ENCODE data around the gene RAB3C.

Gene RAB3C

DNA sequence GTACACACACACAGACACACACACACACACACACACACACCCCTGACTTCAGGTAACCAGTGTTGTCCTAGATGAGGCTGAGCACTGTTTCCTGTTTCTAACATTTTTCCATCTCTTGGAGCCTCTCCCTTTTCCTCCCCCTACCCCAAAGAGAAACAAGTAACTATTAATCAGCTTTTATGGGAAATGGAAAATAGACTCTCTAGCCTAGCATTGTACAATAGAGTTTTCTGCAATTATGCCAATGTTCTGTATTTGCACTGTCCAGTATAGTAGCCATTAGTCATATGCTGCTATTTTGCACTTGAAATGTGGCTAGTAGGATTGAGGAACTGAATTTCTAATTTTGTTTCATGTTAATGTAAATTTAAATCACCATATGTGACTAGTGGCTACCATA, 33.1 kb downstream of the RAB3C start:
- H3K4me1 ChIP-seq (ENCODE audit: control insufficient read depth, low read depth, low read length): peaks cover 5% of the 10 kb centered on the region
- H3K36me3 ChIP-seq (ENCODE audit: control insufficient read depth, low read depth, low read length): no peaks in the 10 kb centered on the region
- no peaks in the 10 kb centered on the region for H3K9me3 ChIP-seq (ENCODE audit: control insufficient read depth, low read depth, low read length)
- no peak overlapping the region for H3K4me3 ChIP-seq (ENCODE audit: low read length)
- H3K27ac ChIP-seq (ENCODE audit: low read length): no peak overlapping the region
- H3K9ac ChIP-seq (ENCODE audit: low read length): no peak overlapping the region
- H3K27me3 ChIP-seq (ENCODE audit: control insufficient read depth, insufficient read depth, low read length): no peaks in the 10 kb centered on the region

DNA sequence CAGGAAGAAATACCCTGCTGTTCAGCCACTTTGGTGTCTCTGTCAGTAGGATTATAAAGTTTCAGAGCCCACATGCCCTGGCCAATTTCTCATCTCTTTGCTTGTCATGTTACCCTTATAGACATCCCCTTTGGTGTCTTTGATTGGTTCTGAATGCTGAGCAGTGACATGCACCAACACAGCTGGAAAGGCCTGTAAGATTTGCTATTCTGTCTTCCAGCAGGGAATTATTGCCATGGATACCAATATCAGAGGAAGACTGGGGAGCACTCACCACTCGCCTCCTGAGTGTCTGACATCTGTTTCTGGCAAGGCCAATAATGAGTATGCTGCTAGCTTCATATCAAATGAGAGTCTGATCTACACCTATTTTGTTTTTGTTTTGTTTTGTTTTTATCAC, 34.4 kb downstream of the RAB3C start:
- H3K4me1 ChIP-seq (ENCODE audit: control insufficient read depth, low read depth, low read length): peaks cover 5% of the 10 kb centered on the region
- H3K27me3 ChIP-seq (ENCODE audit: control insufficient read depth, insufficient read depth, low read length): no peaks in the 10 kb centered on the region
- no peak overlapping the region for H3K4me3 ChIP-seq (ENCODE audit: low read length)
- H3K9ac ChIP-seq (ENCODE audit: low read length): no peak overlapping the region
- no peaks in the 10 kb centered on the region for H3K36me3 ChIP-seq (ENCODE audit: control insufficient read depth, low read depth, low read length)
- H3K9me3 ChIP-seq (ENCODE audit: control insufficient read depth, low read depth, low read length): no peaks in the 10 kb centered on the region
- H3K27ac ChIP-seq (ENCODE audit: low read length): no peak overlapping the region

DNA sequence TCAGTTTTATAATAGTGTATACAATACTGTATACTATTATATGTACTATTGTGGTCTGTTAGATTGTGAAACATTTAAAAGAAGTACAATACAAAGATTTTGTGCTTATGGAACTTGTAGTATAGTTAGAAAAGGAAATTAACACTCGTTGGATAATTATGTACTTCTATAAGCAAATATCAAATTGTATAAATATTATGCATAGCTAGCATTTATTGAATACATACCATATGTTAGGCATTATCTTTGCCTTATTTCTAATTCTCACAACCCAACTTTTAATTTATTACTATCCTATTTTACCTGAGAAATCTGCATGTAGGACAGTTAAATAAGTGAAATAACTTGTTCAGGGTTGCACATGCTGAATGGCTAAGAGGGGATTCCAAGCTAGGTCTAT, 37.5 kb downstream of the RAB3C start:
- no peak overlapping the region for H3K27ac ChIP-seq (ENCODE audit: low read length)
- peaks cover 5% of the 10 kb centered on the region for H3K4me1 ChIP-seq (ENCODE audit: control insufficient read depth, low read depth, low read length)
- no peaks in the 10 kb centered on the region for H3K27me3 ChIP-seq (ENCODE audit: control insufficient read depth, insufficient read depth, low read length)
- no peaks in the 10 kb centered on the region for H3K9me3 ChIP-seq (ENCODE audit: control insufficient read depth, low read depth, low read length)
- H3K36me3 ChIP-seq (ENCODE audit: control insufficient read depth, low read depth, low read length): no peaks in the 10 kb centered on the region
- H3K4me3 ChIP-seq (ENCODE audit: low read length): no peak overlapping the region
- no peak overlapping the region for H3K9ac ChIP-seq (ENCODE audit: low read length)

DNA sequence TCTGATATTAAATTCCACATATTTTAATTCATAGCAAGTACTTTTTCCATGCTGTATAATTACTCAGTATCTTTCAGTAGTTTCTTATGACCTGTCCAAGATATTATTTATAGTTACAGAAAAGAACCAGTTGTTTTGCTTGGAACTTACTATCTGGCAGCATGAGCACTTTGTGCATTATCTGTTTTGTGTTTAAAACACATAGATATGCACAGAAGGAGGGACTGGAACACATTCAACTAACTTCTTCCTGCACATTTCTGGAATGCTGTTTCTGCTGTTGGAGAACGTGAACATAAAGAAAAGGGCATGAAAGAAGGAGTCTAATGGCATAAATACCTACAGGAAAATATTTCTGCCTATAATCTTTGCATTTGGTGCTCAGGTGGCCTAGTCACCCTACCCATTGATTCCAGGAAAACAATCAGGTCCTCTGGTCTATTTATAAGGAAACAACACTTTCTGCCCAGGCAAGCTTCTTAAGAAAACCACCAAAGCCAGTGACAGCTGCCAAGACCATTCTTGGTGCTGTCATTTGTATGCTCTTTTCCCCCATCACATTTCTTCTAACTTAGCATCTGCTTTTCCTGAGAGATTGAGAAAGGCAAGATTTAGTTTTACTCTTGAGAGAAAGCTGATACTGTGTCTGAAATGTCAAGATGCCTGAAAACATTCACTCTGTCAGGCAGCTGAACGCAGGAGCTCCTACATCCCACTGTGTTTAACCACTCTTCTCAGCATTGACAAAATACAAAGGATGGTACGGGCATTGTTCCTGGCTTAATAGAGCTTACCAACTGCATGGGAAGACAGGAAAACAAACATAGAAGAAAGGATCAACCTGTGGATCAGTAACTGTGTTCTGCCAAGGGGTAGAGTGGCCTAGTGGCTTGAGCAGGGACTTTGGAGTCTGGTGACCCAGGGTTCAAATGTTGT, 40.3 kb downstream of the RAB3C start:
- H3K9me3 ChIP-seq (ENCODE audit: control insufficient read depth, low read depth, low read length): no peaks in the 10 kb centered on the region
- H3K36me3 ChIP-seq (ENCODE audit: control insufficient read depth, low read depth, low read length): no peaks in the 10 kb centered on the region
- no peak overlapping the region for H3K27ac ChIP-seq (ENCODE audit: low read length)
- no peak overlapping the region for H3K4me3 ChIP-seq (ENCODE audit: low read length)
- no peaks in the 10 kb centered on the region for H3K4me1 ChIP-seq (ENCODE audit: control insufficient read depth, low read depth, low read length)
- H3K27me3 ChIP-seq (ENCODE audit: control insufficient read depth, insufficient read depth, low read length): no peaks in the 10 kb centered on the region
- H3K9ac ChIP-seq (ENCODE audit: low read length): no peak overlapping the region

DNA sequence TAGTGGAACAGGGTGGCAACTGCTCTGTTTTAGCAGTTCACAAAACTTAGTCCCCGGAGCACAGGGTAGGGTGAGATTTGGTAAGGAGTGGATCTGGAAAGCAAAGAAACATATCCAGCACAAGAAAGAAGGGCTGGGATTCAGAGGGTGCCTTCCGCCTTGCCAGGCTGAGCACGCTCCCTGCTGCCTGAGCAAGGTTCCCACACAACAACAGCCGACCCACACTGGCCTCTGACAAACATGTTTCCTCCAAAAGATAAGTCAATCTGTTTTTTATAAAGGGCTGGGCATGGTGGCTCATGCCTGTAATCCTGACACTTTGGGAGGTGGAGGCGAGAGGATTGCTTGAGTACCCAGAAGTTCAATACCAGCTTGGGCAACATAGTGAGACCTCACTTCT, 45.8 kb downstream of the RAB3C start:
- H3K4me1 ChIP-seq (ENCODE audit: control insufficient read depth, low read depth, low read length): peaks cover 9% of the 10 kb centered on the region
- no peak overlapping the region for H3K27ac ChIP-seq (ENCODE audit: low read length)
- H3K9ac ChIP-seq (ENCODE audit: low read length): no peak overlapping the region
- H3K27me3 ChIP-seq (ENCODE audit: control insufficient read depth, insufficient read depth, low read length): no peaks in the 10 kb centered on the region
- H3K9me3 ChIP-seq (ENCODE audit: control insufficient read depth, low read depth, low read length): no peaks in the 10 kb centered on the region
- no peak overlapping the region for H3K4me3 ChIP-seq (ENCODE audit: low read length)
- no peaks in the 10 kb centered on the region for H3K36me3 ChIP-seq (ENCODE audit: control insufficient read depth, low read depth, low read length)

DNA sequence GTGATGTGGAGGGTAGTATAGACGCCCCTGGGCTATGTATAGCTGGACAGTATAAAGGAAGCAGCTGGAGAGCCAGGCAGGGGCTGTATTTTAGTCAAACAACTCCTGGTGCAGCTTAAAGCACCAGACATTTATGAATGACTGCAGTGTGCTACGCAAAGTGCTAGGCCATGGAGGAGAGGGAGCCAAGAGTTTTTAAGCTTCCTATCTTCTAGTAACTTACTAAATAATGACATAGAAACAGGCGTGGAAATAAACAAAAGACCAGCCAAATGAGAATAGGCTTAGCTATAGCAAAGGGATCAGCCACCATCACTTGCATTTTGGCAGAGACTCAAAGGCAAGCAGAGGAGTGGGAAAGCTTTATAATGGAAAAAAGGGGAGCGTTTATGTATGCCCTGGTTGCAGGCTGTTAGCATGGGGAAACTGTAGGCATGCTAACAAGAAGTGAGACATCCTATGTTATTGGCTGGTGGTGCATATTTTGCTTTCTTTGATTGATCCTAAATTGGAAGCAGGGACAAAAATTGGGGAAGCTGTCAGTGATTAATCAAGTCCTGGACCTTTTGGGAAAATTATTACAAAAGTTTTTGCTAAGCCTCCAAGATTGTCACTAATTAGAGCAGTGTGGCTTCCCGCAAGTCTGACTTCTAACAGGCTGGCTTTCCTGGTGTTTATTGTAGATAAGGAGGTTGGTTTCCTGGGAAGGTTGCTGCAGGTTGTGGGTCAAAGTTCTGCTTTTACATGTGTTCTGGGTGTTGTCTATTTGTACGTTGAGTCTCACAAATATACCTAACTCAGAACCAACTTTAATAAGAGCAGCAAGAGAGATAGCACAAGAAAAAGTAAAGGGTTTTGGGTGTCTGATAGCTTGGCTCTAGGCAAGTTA, 46.6 kb downstream of the RAB3C start:
- H3K27ac ChIP-seq (ENCODE audit: low read length): no peak overlapping the region
- no peak overlapping the region for H3K9ac ChIP-seq (ENCODE audit: low read length)
- peaks cover 9% of the 10 kb centered on the region for H3K4me1 ChIP-seq (ENCODE audit: control insufficient read depth, low read depth, low read length)
- H3K9me3 ChIP-seq (ENCODE audit: control insufficient read depth, low read depth, low read length): no peaks in the 10 kb centered on the region
- no peaks in the 10 kb centered on the region for H3K36me3 ChIP-seq (ENCODE audit: control insufficient read depth, low read depth, low read length)
- no peaks in the 10 kb centered on the region for H3K27me3 ChIP-seq (ENCODE audit: control insufficient read depth, insufficient read depth, low read length)
- no peak overlapping the region for H3K4me3 ChIP-seq (ENCODE audit: low read length)

DNA sequence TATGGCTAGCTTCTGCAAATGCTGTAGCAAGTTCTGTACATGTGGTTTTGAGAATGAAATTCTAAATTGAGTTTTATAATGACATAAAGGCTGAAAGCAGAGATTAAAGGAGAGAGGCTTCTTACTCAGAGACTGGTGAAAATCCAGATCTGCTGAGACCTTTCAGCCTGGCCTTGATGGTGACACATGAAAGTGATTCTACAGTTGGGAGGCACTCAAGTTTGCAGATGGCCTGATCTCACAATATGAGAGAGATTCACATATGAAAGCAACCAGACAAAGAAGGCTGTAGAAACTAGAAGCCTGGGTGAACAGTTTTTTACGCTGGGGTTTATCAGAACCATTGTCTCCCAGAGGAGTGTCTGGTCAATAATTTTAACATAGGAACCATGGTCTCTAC, 49.0 kb downstream of the RAB3C start:
- no peaks in the 10 kb centered on the region for H3K27me3 ChIP-seq (ENCODE audit: control insufficient read depth, insufficient read depth, low read length)
- H3K4me1 ChIP-seq (ENCODE audit: control insufficient read depth, low read depth, low read length): peaks cover 9% of the 10 kb centered on the region
- H3K36me3 ChIP-seq (ENCODE audit: control insufficient read depth, low read depth, low read length): no peaks in the 10 kb centered on the region
- H3K4me3 ChIP-seq (ENCODE audit: low read length): no peak overlapping the region
- H3K9ac ChIP-seq (ENCODE audit: low read length): no peak overlapping the region
- no peaks in the 10 kb centered on the region for H3K9me3 ChIP-seq (ENCODE audit: control insufficient read depth, low read depth, low read length)
- no peak overlapping the region for H3K27ac ChIP-seq (ENCODE audit: low read length)

DNA sequence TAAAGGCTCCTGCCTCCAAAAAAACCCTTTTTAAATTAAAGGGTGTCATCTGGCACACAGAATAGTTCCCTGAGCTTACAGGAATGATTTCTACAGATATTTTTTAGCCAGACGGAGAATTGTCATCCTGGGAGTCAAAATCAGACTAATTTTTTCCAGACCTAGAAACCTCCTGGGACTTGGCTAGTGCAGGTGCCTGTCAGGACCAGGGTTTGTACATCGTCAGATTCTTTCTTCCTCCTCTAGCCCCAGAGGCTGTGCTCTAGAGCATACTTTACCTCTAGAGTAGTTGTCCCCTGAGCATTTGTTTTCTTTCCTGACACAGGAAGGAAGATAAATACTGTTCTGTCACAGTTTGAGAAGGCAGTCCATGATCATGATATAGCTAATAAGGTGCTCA, 52.5 kb downstream of the RAB3C start:
- Histone ChIP-seq H3K36me3 (ENCODE audit: control insufficient read depth, low read depth, low read length) (no peaks in the 10 kb centered on the region), H3K9ac (ENCODE audit: low read length) (no peak overlapping the region), H3K27me3 (ENCODE audit: control insufficient read depth, insufficient read depth, low read length) (no peaks in the 10 kb centered on the region), H3K4me3 (ENCODE audit: low read length) (no peak overlapping the region), H3K4me1 (ENCODE audit: control insufficient read depth, low read depth, low read length) (no peaks in the 10 kb centered on the region), H3K9me3 (ENCODE audit: control insufficient read depth, low read depth, low read length) (no peaks in the 10 kb centered on the region), H3K27ac (ENCODE audit: low read length) (no peak overlapping the region)

DNA sequence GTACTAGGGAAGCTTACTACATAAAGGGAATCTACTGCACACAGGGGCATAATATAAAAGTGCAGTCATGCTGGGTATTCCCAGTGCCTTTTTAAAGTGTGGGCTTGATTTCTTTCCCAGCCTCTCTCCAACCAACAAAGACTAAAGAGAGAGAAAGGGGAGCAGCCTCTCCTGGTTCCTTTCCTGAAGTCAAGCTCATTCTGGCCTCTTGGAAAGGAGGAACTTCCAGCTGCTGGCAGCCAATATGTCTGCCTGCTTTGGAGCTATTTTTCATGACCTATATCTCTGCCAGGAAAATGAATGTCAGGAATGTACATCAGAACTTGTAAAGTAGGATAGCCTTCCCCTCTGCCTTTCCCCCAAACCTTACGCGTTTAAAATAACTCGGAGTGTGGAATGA, 57.1 kb downstream of the RAB3C start:
- no peaks in the 10 kb centered on the region for H3K36me3 ChIP-seq (ENCODE audit: control insufficient read depth, low read depth, low read length)
- no peak overlapping the region for H3K27ac ChIP-seq (ENCODE audit: low read length)
- H3K4me3 ChIP-seq (ENCODE audit: low read length): no peak overlapping the region
- H3K9me3 ChIP-seq (ENCODE audit: control insufficient read depth, low read depth, low read length): no peaks in the 10 kb centered on the region
- no peaks in the 10 kb centered on the region for H3K4me1 ChIP-seq (ENCODE audit: control insufficient read depth, low read depth, low read length)
- no peak overlapping the region for H3K9ac ChIP-seq (ENCODE audit: low read length)
- no peaks in the 10 kb centered on the region for H3K27me3 ChIP-seq (ENCODE audit: control insufficient read depth, insufficient read depth, low read length)

DNA sequence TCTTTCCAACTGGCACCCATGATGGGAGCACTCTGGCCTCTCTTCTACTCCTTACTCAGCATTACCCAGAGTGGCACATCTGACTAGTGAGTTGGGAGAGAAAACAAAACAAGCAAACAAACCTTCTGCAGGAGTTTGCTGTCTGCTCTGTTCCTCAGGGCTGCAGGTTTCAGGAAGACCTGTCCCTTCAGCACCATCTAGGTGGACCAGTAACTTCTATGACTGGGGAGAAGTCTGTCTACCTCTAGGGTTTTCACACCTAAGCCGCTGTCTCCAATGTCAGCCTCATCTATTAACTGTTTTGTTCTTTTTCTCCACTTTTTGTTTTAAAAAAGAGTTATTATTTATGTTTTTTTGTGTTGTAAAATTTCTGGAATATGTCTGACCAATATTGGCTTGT, 58.7 kb downstream of the RAB3C start:
- Histone ChIP-seq H3K27ac (ENCODE audit: low read length) (no peak overlapping the region), H3K9ac (ENCODE audit: low read length) (no peak overlapping the region), H3K9me3 (ENCODE audit: control insufficient read depth, low read depth, low read length) (no peaks in the 10 kb centered on the region), H3K4me3 (ENCODE audit: low read length) (no peak overlapping the region), H3K27me3 (ENCODE audit: control insufficient read depth, insufficient read depth, low read length) (no peaks in the 10 kb centered on the region), H3K4me1 (ENCODE audit: control insufficient read depth, low read depth, low read length) (no peaks in the 10 kb centered on the region), H3K36me3 (ENCODE audit: control insufficient read depth, low read depth, low read length) (no peaks in the 10 kb centered on the region)

DNA sequence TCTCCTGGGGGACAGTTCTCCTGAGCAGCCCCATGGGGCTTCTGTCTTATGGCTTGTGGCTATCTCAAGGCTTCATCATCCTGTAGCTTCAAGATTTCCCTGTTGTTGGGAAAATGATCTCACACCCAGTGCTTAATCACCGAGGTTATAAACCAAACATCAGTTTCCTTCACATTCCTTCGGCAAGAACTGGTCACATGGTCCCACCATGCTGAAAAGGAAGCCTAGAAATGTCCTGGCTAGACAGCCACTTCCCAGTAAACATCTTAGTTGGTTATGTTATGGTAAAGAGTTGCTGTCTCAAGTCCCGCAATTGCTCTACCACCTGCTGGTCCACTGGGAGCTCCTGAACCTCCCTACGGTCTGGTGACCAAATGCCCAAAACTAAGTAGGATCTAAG, 66.0 kb downstream of the RAB3C start:
- Histone ChIP-seq H3K4me3 (ENCODE audit: low read length) (no peak overlapping the region), H3K27me3 (ENCODE audit: control insufficient read depth, insufficient read depth, low read length) (no peaks in the 10 kb centered on the region), H3K27ac (ENCODE audit: low read length) (no peak overlapping the region), H3K36me3 (ENCODE audit: control insufficient read depth, low read depth, low read length) (no peaks in the 10 kb centered on the region), H3K4me1 (ENCODE audit: control insufficient read depth, low read depth, low read length) (no peaks in the 10 kb centered on the region), H3K9me3 (ENCODE audit: control insufficient read depth, low read depth, low read length) (no peaks in the 10 kb centered on the region), H3K9ac (ENCODE audit: low read length) (no peak overlapping the region)

All from iPS-18a (cell line).